ENCODE measurements around the gene ATPAF2.
A peak's percentile ranks its signal among the peaks of the same experiment; 100 is the strongest.

The ATPAF2 gene

GRCh38 chr17:18039535-18040260 is 730 bp upstream of the ATPAF2 start:
- no peak for DNase-seq

GRCh38 chr17:18038149-18038850 is 668 bp downstream of the ATPAF2 start:
- DNase-seq, result no peak

- no peak for DNase-seq
These were observed 1.5 kb downstream of the ATPAF2 start for GRCh38 chr17:18037486-18037885.

GRCh38 chr17:18035704-18036103 is 3.3 kb downstream of the ATPAF2 start:
- DNase-seq, result no peak

- DNase-seq, result peak; percentile 20
These were observed 5.4 kb downstream of the ATPAF2 start for GRCh38 chr17:18033442-18034099.

GRCh38 chr17:18031955-18032354 is 7.0 kb downstream of the ATPAF2 start:
- no peak for DNase-seq

- DNase-seq, result no peak
These were observed 9.9 kb downstream of the ATPAF2 start for GRCh38 chr17:18028952-18029540.

GRCh38 chr17:18028114-18028951 is 10.6 kb downstream of the ATPAF2 start:
- no peak for DNase-seq

DNA sequence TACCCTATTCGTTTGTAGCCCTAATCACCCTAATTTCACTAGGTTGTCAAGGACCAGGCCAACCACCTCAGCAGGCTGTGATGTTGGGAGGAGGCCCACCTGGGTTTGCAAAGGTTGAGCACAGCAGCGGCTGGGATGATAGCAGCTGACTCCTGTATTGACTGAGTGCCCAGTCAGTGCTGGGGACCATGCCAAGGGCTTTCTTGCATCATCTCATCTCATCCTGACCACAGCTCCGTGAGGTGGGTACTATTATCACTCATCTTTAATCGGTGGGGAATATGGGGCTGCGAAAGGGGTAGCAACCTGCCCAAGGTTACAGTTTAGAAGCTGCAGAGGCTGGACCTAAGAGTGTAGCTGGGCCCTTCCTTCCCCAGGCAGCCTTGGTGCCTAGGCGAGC is 11.7 kb downstream of the ATPAF2 start:
- no peak for DNase-seq

DNA sequence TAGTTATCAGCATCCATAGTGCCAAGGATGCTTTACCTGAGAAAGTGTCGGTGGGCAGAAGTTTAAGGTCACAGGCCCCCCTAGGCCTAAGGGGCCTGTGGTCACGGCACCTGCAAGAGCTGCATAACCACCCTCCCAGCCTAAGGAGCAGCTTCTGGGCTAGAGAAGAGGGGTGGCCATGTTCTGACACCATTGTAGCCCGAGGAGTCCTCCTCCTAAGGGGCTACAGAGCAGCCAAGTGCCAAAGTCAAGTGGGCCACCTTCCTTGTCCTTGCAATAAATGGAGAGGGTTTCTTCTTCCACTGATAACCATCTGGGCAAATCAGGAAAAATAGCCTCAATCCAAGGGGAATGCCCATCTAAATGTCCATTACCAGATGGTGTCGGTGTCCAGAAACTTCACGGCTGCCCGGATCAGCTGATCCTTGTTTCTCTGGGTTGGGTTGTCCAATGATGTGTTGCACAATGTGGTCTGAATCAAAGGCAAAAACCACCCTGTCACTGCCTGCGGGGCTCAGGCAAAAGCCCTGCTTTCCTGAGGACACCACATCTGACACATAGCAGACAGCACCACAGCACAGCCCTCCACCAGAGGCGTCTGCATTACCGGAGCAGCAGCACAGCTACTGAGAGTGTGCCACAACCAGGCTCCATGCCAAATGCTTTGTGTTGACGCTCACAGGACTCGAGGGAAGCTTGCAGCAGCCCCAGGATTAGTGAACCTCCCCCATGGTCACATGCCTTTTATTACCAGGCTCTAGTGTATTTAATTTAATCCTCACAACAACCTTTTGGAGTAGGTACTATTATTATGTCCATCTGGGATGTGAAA is 12.8 kb downstream of the ATPAF2 start:
- no peak for DNase-seq

DNA sequence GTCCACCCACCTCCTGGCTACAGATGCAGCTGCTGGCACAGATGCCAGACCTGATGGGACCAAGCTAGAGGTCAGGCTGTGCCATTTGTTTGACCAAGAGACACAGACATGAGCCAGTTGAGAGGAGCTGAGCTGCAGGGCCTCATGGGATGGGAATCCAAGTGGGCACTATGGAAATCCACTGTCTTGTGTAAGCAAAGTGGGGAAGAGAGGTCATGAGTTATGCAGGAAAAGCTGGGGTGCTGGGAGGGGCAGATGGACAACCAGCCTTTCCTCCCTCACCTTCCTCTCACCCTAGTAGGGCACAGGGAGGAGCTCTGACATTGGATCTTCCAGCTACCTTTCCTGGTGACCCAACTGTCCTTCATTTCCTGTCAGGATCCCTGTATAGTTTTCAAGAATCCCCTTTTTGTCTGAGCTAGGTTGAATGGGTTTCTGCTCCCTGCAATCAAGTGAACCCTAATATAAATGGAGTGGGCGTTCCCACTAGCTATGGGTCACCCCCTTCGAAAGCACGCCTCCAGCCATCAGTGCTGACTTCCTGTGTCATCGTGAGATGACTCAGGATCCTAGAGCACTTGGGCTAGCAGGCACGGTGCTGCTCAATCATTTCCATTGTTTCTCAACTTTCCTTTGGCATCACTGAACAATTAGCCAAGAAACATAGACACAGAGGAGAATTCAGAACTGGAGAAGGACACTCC is 13.6 kb downstream of the ATPAF2 start:
- DNase-seq, result no peak

- no peak for DNase-seq
These were observed 17.6 kb downstream of the ATPAF2 start for GRCh38 chr17:18021372-18021771.

DNA sequence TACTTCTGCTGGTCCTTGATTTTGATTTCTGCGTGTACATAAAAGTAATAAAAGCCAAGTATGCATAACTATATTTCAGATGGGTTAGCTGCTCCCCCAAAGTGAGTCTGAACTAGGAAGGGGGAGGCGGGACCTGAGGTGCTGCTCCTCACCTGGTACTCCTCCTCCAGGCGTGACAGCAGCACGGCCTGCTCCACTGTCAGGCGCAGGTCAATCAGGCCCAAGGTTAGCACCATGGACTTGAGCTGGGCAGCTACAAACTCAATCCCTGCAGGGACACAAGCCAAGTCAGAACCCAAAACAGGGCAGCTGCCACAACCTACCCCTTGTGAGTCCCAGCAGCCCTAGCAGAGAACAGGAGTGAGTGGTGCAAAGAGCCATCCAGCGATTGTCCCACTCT is 18.0 kb downstream of the ATPAF2 start:
- no peak for DNase-seq

- DNase-seq, result no peak
These were observed 19.2 kb downstream of the ATPAF2 start for GRCh38 chr17:18019838-18020154.

GRCh38 chr17:18018411-18018921 is 20.5 kb downstream of the ATPAF2 start:
- no peak for DNase-seq

- no peak for DNase-seq
These were observed 21.0 kb downstream of the ATPAF2 start for GRCh38 chr17:18017958-18018357.

DNA sequence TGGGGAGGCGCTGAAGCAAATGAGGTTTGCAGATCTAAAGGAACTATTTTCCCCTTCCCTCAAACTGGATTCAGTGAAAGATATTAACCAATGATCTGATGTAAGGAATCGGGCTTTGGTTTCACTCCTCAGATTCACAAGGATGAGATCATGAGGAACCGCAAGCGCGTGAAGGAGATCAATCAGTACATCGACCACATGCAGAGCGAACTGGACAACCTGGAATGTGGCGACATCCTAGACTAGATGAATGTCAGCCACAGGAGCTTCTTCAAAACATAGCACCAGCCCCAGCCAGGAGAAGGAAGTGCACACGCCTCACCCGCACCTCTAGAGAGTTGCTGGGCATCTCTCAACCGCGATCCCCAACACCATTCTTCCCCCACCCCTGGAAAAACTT is 22.5 kb downstream of the ATPAF2 start:
- no peak for DNase-seq

DNA sequence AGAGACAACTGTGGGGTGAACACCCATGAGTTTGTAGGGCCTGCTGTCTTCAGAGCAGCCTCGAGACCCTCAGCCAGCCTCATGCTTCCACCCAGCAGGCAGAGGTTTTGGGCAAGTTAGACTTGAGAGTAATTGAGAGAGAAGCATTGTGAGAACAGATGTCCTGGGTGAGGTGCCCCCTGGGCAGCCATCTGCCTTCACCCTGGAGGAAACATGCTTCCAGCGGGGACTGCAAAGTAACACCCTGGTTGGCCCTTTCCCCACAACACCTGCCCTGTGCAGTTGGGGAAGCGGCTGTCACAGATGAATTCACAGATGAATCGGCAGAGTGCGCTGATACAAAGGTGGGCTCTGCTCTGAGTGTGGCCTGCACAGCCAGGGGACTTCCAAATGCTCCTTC is 23.4 kb downstream of the ATPAF2 start:
- DNase-seq, result no peak

DNA sequence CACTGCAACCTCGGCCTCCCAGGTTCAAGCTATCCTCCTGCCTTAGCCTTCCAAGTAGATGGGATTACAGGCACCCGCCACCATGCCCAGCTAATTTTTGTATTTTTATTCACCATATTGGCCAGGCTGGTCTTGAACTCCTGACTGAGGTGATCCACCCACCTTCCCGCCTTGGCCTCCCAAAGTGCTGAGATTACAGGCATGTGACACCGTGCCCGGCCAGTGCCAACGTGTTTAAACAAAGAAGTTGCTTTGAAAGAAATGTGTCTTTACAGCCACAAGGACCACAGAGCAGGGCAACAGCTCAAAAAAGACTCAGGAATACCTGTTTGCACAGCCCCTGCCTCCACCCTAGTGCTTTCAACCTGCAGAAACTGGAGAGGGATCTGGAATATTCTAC is 25.0 kb downstream of the ATPAF2 start:
- DNase-seq, result no peak

DNA sequence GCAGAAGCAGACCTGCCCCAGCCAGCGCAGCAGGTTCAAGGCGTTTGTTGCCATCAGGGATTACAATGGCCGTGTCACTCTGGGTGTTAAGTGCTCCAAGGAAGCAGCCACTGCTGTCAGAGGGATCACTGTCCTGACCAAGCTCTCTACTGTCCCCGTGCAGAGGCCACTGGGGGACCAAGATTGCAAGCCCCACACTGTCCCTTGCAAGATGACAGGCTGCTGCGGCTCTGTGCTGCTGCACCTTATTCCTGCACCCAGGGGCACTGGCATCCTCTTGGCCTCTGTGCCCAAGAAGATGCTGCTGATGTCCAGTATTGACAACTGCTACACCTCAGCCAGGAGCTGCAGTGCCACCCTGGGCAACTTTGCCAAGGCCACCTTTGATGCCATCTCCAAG is 27.7 kb downstream of the ATPAF2 start:
- DNase-seq, result no peak

Measured in T-helper 9 cell (primary cell).